ENCODE data around the gene BRD4. TPM values are rescaled to one million over a fixed set of nuclear protein-coding genes. Genes with fewer than 3 reads are reported as not detected.

Gene BRD4
- polyA plus RNA-seq, 1 donor from 2014 or later: 3.6 TPM

- H3K4me3 ChIP-seq (ENCODE audit: low read length): no peak overlapping the region
- no peaks in the 10 kb centered on the region for H4K20me1 ChIP-seq (ENCODE audit: insufficient read depth)
- H3K9me2 ChIP-seq (ENCODE audit: insufficient read depth, low read length): no peaks in the 10 kb centered on the region
- H3K9ac ChIP-seq (ENCODE audit: low read length): no peak overlapping the region
- H2AFZ ChIP-seq (ENCODE audit: low read depth, low read length): no peak overlapping the region
- no peaks in the 10 kb centered on the region for H3K36me3 ChIP-seq (ENCODE audit: insufficient read depth, low read length)
- TF ChIP-seq MXI1 (conservative IDR thresholded peaks at IDR 0.05; ENCODE audit: poor library complexity, severe bottlenecking) (no peak), POLR2AphosphoS5 (IDR thresholded peaks at IDR 0.05) (no peak), TAF1 (IDR thresholded peaks at IDR 0.05; ENCODE audit: low read depth) (no peak), EP300 (conservative IDR thresholded peaks at IDR 0.05; ENCODE audit: poor library complexity, severe bottlenecking) (no peak), CTCF (IDR thresholded peaks at IDR 0.05; ENCODE audit: poor library complexity, severe bottlenecking) (no peak), SMC3 (conservative IDR thresholded peaks at IDR 0.05; ENCODE audit: poor library complexity) (no peak), EZH2 (IDR thresholded peaks at IDR 0.05; ENCODE audit: borderline replicate concordance, insufficient read depth, low read length, poor library complexity, severe bottlenecking) (no peak), RAD21 (conservative IDR thresholded peaks at IDR 0.05) (no peak), REST (IDR thresholded peaks at IDR 0.05; ENCODE audit: borderline replicate concordance) (no peak)
- H3K4me2 ChIP-seq (ENCODE audit: low read length): no peak overlapping the region
- H3K27ac ChIP-seq (ENCODE audit: low read length): no peak overlapping the region
- no peaks in the 10 kb centered on the region for H3K9me3 ChIP-seq (ENCODE audit: low read length)
- H3F3A ChIP-seq (ENCODE audit: insufficient read depth, low read length, poor library complexity, severe bottlenecking): no peaks in the 10 kb centered on the region
- H3K79me2 ChIP-seq (replicated peaks; ENCODE audit: insufficient read depth, low read length): no peaks in the 10 kb centered on the region
- H3K27me3 ChIP-seq (ENCODE audit: insufficient read depth, low read depth, low read length): no peaks in the 10 kb centered on the region
Observed at GRCh38 chr19:15210323-15210781, 122.0 kb downstream of the BRD4 start.

- no peaks in the 10 kb centered on the region for H4K20me1 ChIP-seq (ENCODE audit: insufficient read depth)
- no peaks in the 10 kb centered on the region for H3K36me3 ChIP-seq (ENCODE audit: insufficient read depth, low read length)
- no peaks in the 10 kb centered on the region for H3K9me2 ChIP-seq (ENCODE audit: insufficient read depth, low read length)
- TF ChIP-seq MXI1 (conservative IDR thresholded peaks at IDR 0.05; ENCODE audit: poor library complexity, severe bottlenecking): no peak
- TF ChIP-seq SMC3 (conservative IDR thresholded peaks at IDR 0.05; ENCODE audit: poor library complexity): no peak
- no peak for TF ChIP-seq EP300 (conservative IDR thresholded peaks at IDR 0.05; ENCODE audit: poor library complexity, severe bottlenecking)
- TF ChIP-seq EZH2 (IDR thresholded peaks at IDR 0.05; ENCODE audit: borderline replicate concordance, insufficient read depth, low read length, poor library complexity, severe bottlenecking): no peak
- TF ChIP-seq RAD21 (conservative IDR thresholded peaks at IDR 0.05): no peak
- no peak for TF ChIP-seq CTCF (IDR thresholded peaks at IDR 0.05; ENCODE audit: poor library complexity, severe bottlenecking)
- no peak for TF ChIP-seq POLR2AphosphoS5 (IDR thresholded peaks at IDR 0.05)
- no peak for TF ChIP-seq TAF1 (IDR thresholded peaks at IDR 0.05; ENCODE audit: low read depth)
- no peak for TF ChIP-seq REST (IDR thresholded peaks at IDR 0.05; ENCODE audit: borderline replicate concordance)
- no peak overlapping the region for H3K9ac ChIP-seq (ENCODE audit: low read length)
- H3K79me2 ChIP-seq (replicated peaks; ENCODE audit: insufficient read depth, low read length): peaks cover 4% of the 10 kb centered on the region
- no peaks in the 10 kb centered on the region for H3K9me3 ChIP-seq (ENCODE audit: low read length)
- no peak overlapping the region for H3K27ac ChIP-seq (ENCODE audit: low read length)
- no peaks in the 10 kb centered on the region for H3K27me3 ChIP-seq (ENCODE audit: insufficient read depth, low read depth, low read length)
- no peaks in the 10 kb centered on the region for H3F3A ChIP-seq (ENCODE audit: insufficient read depth, low read length, poor library complexity, severe bottlenecking)
- H3K4me3 ChIP-seq (ENCODE audit: low read length): no peak overlapping the region
- H3K4me2 ChIP-seq (ENCODE audit: low read length): no peak overlapping the region
- no peak overlapping the region for H2AFZ ChIP-seq (ENCODE audit: low read depth, low read length)
Observed at GRCh38 chr19:15201374-15202023, 130.8 kb downstream of the BRD4 start.

Measured in neural cell (in vitro differentiated cells).